ENCODE results near the gene POM121L2. TPM values are rescaled to one million over a fixed set of nuclear protein-coding genes. Genes with fewer than 3 reads are reported as not detected.

POM121L2 gene
- total RNA-seq (not detected), polyA plus RNA-seq (not detected)
- long read RNA-seq, donor 1, result 0 reads
- long read RNA-seq, donor 2, result 0 reads
- long read RNA-seq, donor 3, result 0 reads
- long read RNA-seq, donor 4, result 0 reads

- Histone ChIP-seq H3K9me3 (ENCODE audit: control insufficient read depth, low read length) (no peaks in the 10 kb centered on the region), H3K27ac (ENCODE audit: low read length) (no peak within 1 kb of the TSS), H3K27me3 (ENCODE audit: control insufficient read depth, insufficient read depth) (no peaks in the 10 kb centered on the region), H3K4me3 (ENCODE audit: low read length) (peak within 1 kb of the TSS; percentile 61), H3K4me1 (ENCODE audit: control insufficient read depth, insufficient read depth, low read length) (no peaks in the 10 kb centered on the region)
- peak; percentile 59 to 70 for ATAC-seq
- DNase-seq, result peak; percentile 31 to 53 (median 49)
- intact Hi-C loops (cut with DNase I), result no loop called here
- 1% methylated on average over 64 of the region's 64 CpGs for WGBS
Measured at GRCh38 chr6:27312146-27312949, at the start of gene POM121L2. Gene POM121L2, minus strand, starts transcription at chr6:27312273. Its CDS starts 103 bp downstream, at chr6:27312170.

- 87% methylated on average over 1 of the region's 1 CpG for WGBS
- Histone ChIP-seq H3K4me1 (ENCODE audit: control insufficient read depth, insufficient read depth, low read length) (no peaks in the 10 kb centered on the region), H3K27ac (ENCODE audit: low read length) (no peak overlapping the region), H3K27me3 (ENCODE audit: control insufficient read depth, insufficient read depth) (no peaks in the 10 kb centered on the region), H3K4me3 (ENCODE audit: low read length) (no peak overlapping the region), H3K9me3 (ENCODE audit: control insufficient read depth, low read length) (no peaks in the 10 kb centered on the region)
- DNase-seq, result no peak
- no peak for ATAC-seq
- intact Hi-C loops (cut with DNase I), result no loop called here
Measured at GRCh38 chr6:27359231-27359630, 47.2 kb upstream of the POM121L2 start.

GRCh38 chr6:27358786-27359185 lies 46.7 kb upstream of the POM121L2 start:
- no peak overlapping the region for H3K4me3 ChIP-seq (ENCODE audit: low read length)
- DNase-seq (no peak), ATAC-seq (no peak)
- no peaks in the 10 kb centered on the region for H3K9me3 ChIP-seq (ENCODE audit: control insufficient read depth, low read length)
- intact Hi-C loops (cut with DNase I), result no loop called here
- H3K27ac ChIP-seq (ENCODE audit: low read length), result no peak overlapping the region
- no peaks in the 10 kb centered on the region for H3K27me3 ChIP-seq (ENCODE audit: control insufficient read depth, insufficient read depth)
- H3K4me1 ChIP-seq (ENCODE audit: control insufficient read depth, insufficient read depth, low read length), result no peaks in the 10 kb centered on the region
- 91% methylated on average over 2 of the region's 2 CpGs for WGBS

- no peak for DNase-seq
- Histone ChIP-seq H3K9me3 (ENCODE audit: control insufficient read depth, low read length) (no peaks in the 10 kb centered on the region), H3K27ac (ENCODE audit: low read length) (no peak overlapping the region), H3K4me3 (ENCODE audit: low read length) (no peak overlapping the region), H3K27me3 (ENCODE audit: control insufficient read depth, insufficient read depth) (no peaks in the 10 kb centered on the region), H3K4me1 (ENCODE audit: control insufficient read depth, insufficient read depth, low read length) (no peaks in the 10 kb centered on the region)
- no peak for ATAC-seq
- WGBS, result 79% methylated on average over 4 of the region's 4 CpGs
- intact Hi-C loops (cut with DNase I), result no loop called here
Measured at GRCh38 chr6:27352850-27353249, 40.8 kb upstream of the POM121L2 start.

- WGBS, result 58% methylated on average over 10 of the region's 10 CpGs
Measured at GRCh38 chr6:27334141-27334540, 22.1 kb upstream of the POM121L2 start.

GRCh38 chr6:27333642-27334040 lies 21.6 kb upstream of the POM121L2 start:
- Histone ChIP-seq H3K4me1 (ENCODE audit: control insufficient read depth, insufficient read depth, low read length) (no peaks in the 10 kb centered on the region), H3K27ac (ENCODE audit: low read length) (no peak overlapping the region), H3K9me3 (ENCODE audit: control insufficient read depth, low read length) (no peaks in the 10 kb centered on the region), H3K4me3 (ENCODE audit: low read length) (no peak overlapping the region), H3K27me3 (ENCODE audit: control insufficient read depth, insufficient read depth) (no peaks in the 10 kb centered on the region)
- DNase-seq (no peak), ATAC-seq (no peak)
- intact Hi-C loops (cut with DNase I), result no loop called here
- WGBS, result 64% methylated on average over 3 of the region's 3 CpGs

More at GRCh38 chr6:27334141-27334540, 22.1 kb upstream of the POM121L2 start:
- intact Hi-C loops (cut with DNase I), result no loop called here
- no peak for ATAC-seq
- H3K27me3 ChIP-seq (ENCODE audit: control insufficient read depth, insufficient read depth), result no peaks in the 10 kb centered on the region
- DNase-seq, result no peak
- H3K4me3 ChIP-seq (ENCODE audit: low read length), result no peak overlapping the region
- H3K27ac ChIP-seq (ENCODE audit: low read length), result no peak overlapping the region
- no peaks in the 10 kb centered on the region for H3K4me1 ChIP-seq (ENCODE audit: control insufficient read depth, insufficient read depth, low read length)
- no peaks in the 10 kb centered on the region for H3K9me3 ChIP-seq (ENCODE audit: control insufficient read depth, low read length)

- H3K4me1 ChIP-seq (ENCODE audit: control insufficient read depth, insufficient read depth, low read length), result no peaks in the 10 kb centered on the region
- H3K27me3 ChIP-seq (ENCODE audit: control insufficient read depth, insufficient read depth), result no peaks in the 10 kb centered on the region
- ATAC-seq, result no peak
- H3K4me3 ChIP-seq (ENCODE audit: low read length), result peak overlapping the region; percentile 31
- intact Hi-C loops (cut with DNase I), result no loop called here
- H3K9me3 ChIP-seq (ENCODE audit: control insufficient read depth, low read length), result no peaks in the 10 kb centered on the region
- no peak overlapping the region for H3K27ac ChIP-seq (ENCODE audit: low read length)
- 9% methylated on average over 32 of the region's 32 CpGs for WGBS
- no peak for DNase-seq
Measured at GRCh38 chr6:27332692-27333641, 20.9 kb upstream of the POM121L2 start.

- intact Hi-C loops (cut with DNase I), result no loop called here
- Histone ChIP-seq H3K4me1 (ENCODE audit: control insufficient read depth, insufficient read depth, low read length) (no peaks in the 10 kb centered on the region), H3K4me3 (ENCODE audit: low read length) (no peak overlapping the region), H3K9me3 (ENCODE audit: control insufficient read depth, low read length) (no peaks in the 10 kb centered on the region), H3K27ac (ENCODE audit: low read length) (no peak overlapping the region), H3K27me3 (ENCODE audit: control insufficient read depth, insufficient read depth) (no peaks in the 10 kb centered on the region)
- whole genome bisulfite sequencing, result 28% methylated on average over 1 of the region's 1 CpG
- ATAC-seq, result no peak
- no peak for DNase-seq
Measured at GRCh38 chr6:27327023-27327738, 15.1 kb upstream of the POM121L2 start.

GRCh38 chr6:27321901-27322300 lies 9.8 kb upstream of the POM121L2 start:
- no peaks in the 10 kb centered on the region for H3K9me3 ChIP-seq (ENCODE audit: control insufficient read depth, low read length)
- no peaks in the 10 kb centered on the region for H3K4me1 ChIP-seq (ENCODE audit: control insufficient read depth, insufficient read depth, low read length)
- no peak overlapping the region for H3K27ac ChIP-seq (ENCODE audit: low read length)
- intact Hi-C loops (cut with DNase I), result no loop called here
- 79% methylated on average over 4 of the region's 4 CpGs for WGBS
- ATAC-seq (no peak), DNase-seq (no peak)
- H3K4me3 ChIP-seq (ENCODE audit: low read length), result no peak overlapping the region
- no peaks in the 10 kb centered on the region for H3K27me3 ChIP-seq (ENCODE audit: control insufficient read depth, insufficient read depth)

GRCh38 chr6:27321370-27321769 lies 9.3 kb upstream of the POM121L2 start:
- H3K4me1 ChIP-seq (ENCODE audit: control insufficient read depth, insufficient read depth, low read length), result no peaks in the 10 kb centered on the region
- intact Hi-C loops (cut with DNase I), result no loop called here
- no peak overlapping the region for H3K27ac ChIP-seq (ENCODE audit: low read length)
- ATAC-seq (no peak), DNase-seq (no peak)
- no peaks in the 10 kb centered on the region for H3K9me3 ChIP-seq (ENCODE audit: control insufficient read depth, low read length)
- H3K27me3 ChIP-seq (ENCODE audit: control insufficient read depth, insufficient read depth), result no peaks in the 10 kb centered on the region
- H3K4me3 ChIP-seq (ENCODE audit: low read length), result no peak overlapping the region

Data from right cardiac atrium (tissue), 5 donors.